GM12878 (cell line): ENCODE data around the gene SMIM5. TPM values are rescaled to one million over a fixed set of nuclear protein-coding genes. Genes with fewer than 3 reads are reported as not detected.

ENCODE experiments used
- BMI1 ChIP-seq: fragments of 450-650 bp; IDR thresholded peaks from 2 replicates; pipeline ENCODE4 v1.6.1; 2016; ENCODE audit warnings: mild to moderate bottlenecking, moderate library complexity, borderline replicate concordance
- CBFB ChIP-seq: IDR thresholded peaks from 2 replicates; pipeline ENCODE4 v1.6.1; 2016; ENCODE audit warnings: antibody characterized with exemption, low read depth
- CHD1 ChIP-seq: IDR thresholded peaks from 2 replicates; pipeline ENCODE4 v1.6.1; 2012; ENCODE audit warnings: low read depth, low read length, improper control_type of control experiment
- CHD4 ChIP-seq: fragments of 200-600 bp; sonication (generic); IDR thresholded peaks from 2 replicates; pipeline ENCODE4 v1.6.1; 2016; ENCODE audit warnings: mild to moderate bottlenecking
- FOXK2 ChIP-seq: fragments of 450-650 bp; IDR thresholded peaks from 2 replicates; pipeline ENCODE4 v1.6.1; 2017; ENCODE audit warnings: mild to moderate bottlenecking, moderate library complexity
- HCFC1 ChIP-seq: fragments of 150-350 bp; IDR thresholded peaks from 2 replicates; pipeline ENCODE4 v1.6.1; 2014; ENCODE audit warnings: low read length
- JUNB ChIP-seq: IDR thresholded peaks from 2 replicates; pipeline ENCODE4 v1.6.1; 2016; ENCODE audit warnings: antibody characterized with exemption, mild to moderate bottlenecking
- MXI1 ChIP-seq: fragments of 150-350 bp; IDR thresholded peaks from 2 replicates; pipeline ENCODE4 v1.6.1; 2011; ENCODE audit warnings: low read depth, mild to moderate bottlenecking, inconsistent platforms, low read length, improper control_type of control experiment
- MYB ChIP-seq: fragments of 150-350 bp; IDR thresholded peaks from 2 replicates; pipeline ENCODE4 v1.6.1; 2014; ENCODE audit warnings: mild to moderate bottlenecking, low read depth, low read length, borderline replicate concordance
- PAX5 ChIP-seq: IDR thresholded peaks from 2 replicates; pipeline ENCODE4 v1.6.1; 2011; ENCODE audit warnings: low read depth, low read length, borderline replicate concordance
- RELA ChIP-seq: fragments of 450-650 bp; IDR thresholded peaks from 2 replicates; pipeline ENCODE4 v1.8.0; 2014; ENCODE audit warnings: borderline replicate concordance; ENCODE audit not compliant: partially characterized antibody
- SIX5 ChIP-seq: IDR thresholded peaks from 2 replicates; pipeline ENCODE4 v1.6.1; 2011; ENCODE audit warnings: mild to moderate bottlenecking, low read depth, low read length, moderate library complexity; ENCODE audit not compliant: severe bottlenecking
- SMC3 ChIP-seq: IDR thresholded peaks from 2 replicates; pipeline ENCODE4 v1.6.1; 2011; ENCODE audit warnings: low read length, improper control_type of control experiment, borderline replicate concordance
- STAT3 ChIP-seq: IDR thresholded peaks from 2 replicates; pipeline ENCODE4 v1.6.1; 2011; ENCODE audit warnings: low read depth, low read length, improper control_type of control experiment
- SUZ12 ChIP-seq: fragments of 200-600 bp; sonication (generic); IDR thresholded peaks from one replicate; pipeline ENCODE4 v1.6.1; 2018; ENCODE audit warnings: antibody characterized with exemption, mild to moderate bottlenecking; ENCODE audit not compliant: unreplicated experiment
- TCF3 ChIP-seq: IDR thresholded peaks from 2 replicates; pipeline ENCODE4 v1.6.1; 2012; ENCODE audit warnings: low read depth, mild to moderate bottlenecking, low read length, borderline replicate concordance; ENCODE audit not compliant: insufficient read depth
- YBX1 ChIP-seq: fragments of 450-650 bp; IDR thresholded peaks from 2 replicates; pipeline ENCODE4 v1.6.1; 2016; ENCODE audit warnings: antibody characterized with exemption
- ZNF24 ChIP-seq: fragments of 450-650 bp; IDR thresholded peaks from 2 replicates; pipeline ENCODE4 v1.6.1; 2017; ENCODE audit warnings: antibody characterized with exemption, mild to moderate bottlenecking
- polyA plus RNA-seq, 11 experiments: library from polyadenylated mRNA; depleted of rRNA in 4 of 11; unstranded in 6 of 11; stranded (reverse) in 5 of 11; fragments of >200 nt; fragmentation: Nextera tagmentation in 4 of 11; fragmentation: Illumina TruSeq in 1 of 11; extraction: Ambion mirVana in 4 of 11; extraction: Trizol in 1 of 11; gene quantifications; 1 replicate in 1 of 11; 2 replicates in 10 of 11; pipeline versions ENCODE4 v1.2.1 to v1.2.3, GENCODE V29; 2011 to 2016; ENCODE audit warnings: inconsistent platforms in 2 of 11, missing spikeins in 2 of 11, low read depth in 1 of 11
- total RNA-seq, 4 experiments: library from RNA; depleted of rRNA in 3 of 4; stranded (reverse); fragments of >200 nt in 3 of 4; fragmentation: Illumina TruSeq in 1 of 4; extraction: Trizol in 1 of 4; gene quantifications; 2 replicates each; pipeline versions ENCODE4 v1.2.1 to v1.2.3, GENCODE V29; 2013 to 2021
- TF ChIP-seq, protein P1 (sequence below): IDR thresholded peaks from 2 replicates; pipeline ENCODE4 v1.6.1; 2011; ENCODE audit warnings: low read depth, mild to moderate bottlenecking, low read length, moderate library complexity, borderline replicate concordance; ENCODE audit errors: extremely low read depth
- TF ChIP-seq, protein P2 (sequence below): IDR thresholded peaks from 2 replicates; pipeline ENCODE4 v1.6.1; 2012; ENCODE audit warnings: low read depth, low read length, improper control_type of control experiment
- TF ChIP-seq, protein P3 (sequence below): fragments of 450-650 bp; IDR thresholded peaks from 2 replicates; pipeline ENCODE4 v1.6.1; 2016; ENCODE audit warnings: mild to moderate bottlenecking, moderate library complexity, borderline replicate concordance
- TF ChIP-seq, protein P4 (sequence below): fragments of 450-650 bp; formaldehyde crosslinking; IDR thresholded peaks from 2 replicates; pipeline ENCODE4 v1.4.0; 2020; ENCODE audit warnings: mild to moderate bottlenecking, moderate library complexity

Gene SMIM5
- total and polyA plus RNA-seq, 10 of the 15 experiments (the other 5 are each of a cell fraction or from before 2014, with no cell fraction given): 0.08 to 0.11 TPM; not detected in 8

DNA sequence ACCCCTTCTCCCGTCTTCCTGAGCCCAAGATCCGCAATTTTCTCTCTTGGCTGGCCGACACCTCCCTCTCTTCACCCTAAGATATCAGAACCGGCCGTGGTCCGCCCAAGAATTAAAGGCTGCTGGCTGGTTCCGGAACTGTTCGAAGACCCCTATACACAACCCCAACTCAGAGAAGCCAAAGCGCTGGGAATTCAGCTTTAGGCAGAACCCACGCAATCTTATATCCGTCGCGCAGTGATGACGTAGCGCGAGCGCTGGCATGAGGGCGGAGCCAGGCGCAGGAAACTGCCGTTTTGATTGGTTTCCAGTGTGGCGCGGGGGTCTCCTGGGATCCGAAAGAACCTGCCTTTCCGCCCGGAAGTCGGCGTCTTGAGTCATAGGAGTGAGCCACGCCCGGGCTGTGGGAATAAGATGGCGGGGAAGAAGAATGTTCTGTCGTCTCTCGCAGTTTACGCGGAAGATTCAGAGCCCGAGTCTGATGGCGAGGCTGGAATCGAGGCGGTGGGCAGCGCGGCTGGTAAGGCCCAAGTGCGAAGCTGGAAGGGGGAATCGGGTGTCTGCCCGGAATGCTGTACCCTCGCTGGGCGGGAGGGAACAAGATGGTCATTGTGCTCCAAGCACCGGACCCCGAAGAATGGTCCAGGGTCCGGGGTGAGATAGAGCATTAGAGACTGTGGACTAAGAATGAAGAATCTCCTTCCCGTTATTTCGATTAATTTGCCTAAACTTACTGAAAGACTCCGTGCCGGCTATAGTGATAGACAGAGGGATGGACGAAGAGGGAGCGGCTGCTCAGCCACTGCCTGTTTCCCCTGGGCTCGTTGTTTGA is 33.9 kb downstream of the SMIM5 start, which contains the start of the genes RECQL5 and SAP30BP (continued):
- no peak for TF ChIP-seq SUZ12
- no peak for TF ChIP-seq CHD4
- peak; percentile 86 for TF ChIP-seq MXI1
- TF ChIP-seq HCFC1: peak; percentile 68
- TF ChIP-seq, protein P1, sequence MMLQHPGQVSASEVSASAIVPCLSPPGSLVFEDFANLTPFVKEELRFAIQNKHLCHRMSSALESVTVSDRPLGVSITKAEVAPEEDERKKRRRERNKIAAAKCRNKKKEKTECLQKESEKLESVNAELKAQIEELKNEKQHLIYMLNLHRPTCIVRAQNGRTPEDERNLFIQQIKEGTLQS: peak; percentile 60; the same call in 1 of the 2 replicates
- TF ChIP-seq, protein P2, sequence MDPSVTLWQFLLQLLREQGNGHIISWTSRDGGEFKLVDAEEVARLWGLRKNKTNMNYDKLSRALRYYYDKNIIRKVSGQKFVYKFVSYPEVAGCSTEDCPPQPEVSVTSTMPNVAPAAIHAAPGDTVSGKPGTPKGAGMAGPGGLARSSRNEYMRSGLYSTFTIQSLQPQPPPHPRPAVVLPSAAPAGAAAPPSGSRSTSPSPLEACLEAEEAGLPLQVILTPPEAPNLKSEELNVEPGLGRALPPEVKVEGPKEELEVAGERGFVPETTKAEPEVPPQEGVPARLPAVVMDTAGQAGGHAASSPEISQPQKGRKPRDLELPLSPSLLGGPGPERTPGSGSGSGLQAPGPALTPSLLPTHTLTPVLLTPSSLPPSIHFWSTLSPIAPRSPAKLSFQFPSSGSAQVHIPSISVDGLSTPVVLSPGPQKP: peak; percentile 93
- TF ChIP-seq STAT3: no peak
- no peak for TF ChIP-seq SMC3
- TF ChIP-seq, protein P3, sequence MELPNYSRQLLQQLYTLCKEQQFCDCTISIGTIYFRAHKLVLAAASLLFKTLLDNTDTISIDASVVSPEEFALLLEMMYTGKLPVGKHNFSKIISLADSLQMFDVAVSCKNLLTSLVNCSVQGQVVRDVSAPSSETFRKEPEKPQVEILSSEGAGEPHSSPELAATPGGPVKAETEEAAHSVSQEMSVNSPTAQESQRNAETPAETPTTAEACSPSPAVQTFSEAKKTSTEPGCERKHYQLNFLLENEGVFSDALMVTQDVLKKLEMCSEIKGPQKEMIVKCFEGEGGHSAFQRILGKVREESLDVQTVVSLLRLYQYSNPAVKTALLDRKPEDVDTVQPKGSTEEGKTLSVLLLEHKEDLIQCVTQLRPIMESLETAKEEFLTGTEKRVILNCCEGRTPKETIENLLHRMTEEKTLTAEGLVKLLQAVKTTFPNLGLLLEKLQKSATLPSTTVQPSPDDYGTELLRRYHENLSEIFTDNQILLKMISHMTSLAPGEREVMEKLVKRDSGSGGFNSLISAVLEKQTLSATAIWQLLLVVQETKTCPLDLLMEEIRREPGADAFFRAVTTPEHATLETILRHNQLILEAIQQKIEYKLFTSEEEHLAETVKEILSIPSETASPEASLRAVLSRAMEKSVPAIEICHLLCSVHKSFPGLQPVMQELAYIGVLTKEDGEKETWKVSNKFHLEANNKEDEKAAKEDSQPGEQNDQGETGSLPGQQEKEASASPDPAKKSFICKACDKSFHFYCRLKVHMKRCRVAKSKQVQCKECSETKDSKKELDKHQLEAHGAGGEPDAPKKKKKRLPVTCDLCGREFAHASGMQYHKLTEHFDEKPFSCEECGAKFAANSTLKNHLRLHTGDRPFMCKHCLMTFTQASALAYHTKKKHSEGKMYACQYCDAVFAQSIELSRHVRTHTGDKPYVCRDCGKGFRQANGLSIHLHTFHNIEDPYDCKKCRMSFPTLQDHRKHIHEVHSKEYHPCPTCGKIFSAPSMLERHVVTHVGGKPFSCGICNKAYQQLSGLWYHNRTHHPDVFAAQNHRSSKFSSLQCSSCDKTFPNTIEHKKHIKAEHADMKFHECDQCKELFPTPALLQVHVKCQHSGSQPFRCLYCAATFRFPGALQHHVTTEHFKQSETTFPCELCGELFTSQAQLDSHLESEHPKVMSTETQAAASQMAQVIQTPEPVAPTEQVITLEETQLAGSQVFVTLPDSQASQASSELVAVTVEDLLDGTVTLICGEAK: peak; percentile 95
- no peak for TF ChIP-seq ZNF24
- TF ChIP-seq BMI1: no peak
- TF ChIP-seq PAX5: 0 out of 2 replicates have a peak, but pooled peaks have one; percentile 39
- no peak for TF ChIP-seq YBX1
- TF ChIP-seq MYB: no peak
- no peak for TF ChIP-seq TCF3
- TF ChIP-seq FOXK2: peak; percentile 59; the same call in 1 of the 2 replicates
- peak; percentile 25 for TF ChIP-seq SIX5
- TF ChIP-seq RELA: no peak
- TF ChIP-seq, protein P4, sequence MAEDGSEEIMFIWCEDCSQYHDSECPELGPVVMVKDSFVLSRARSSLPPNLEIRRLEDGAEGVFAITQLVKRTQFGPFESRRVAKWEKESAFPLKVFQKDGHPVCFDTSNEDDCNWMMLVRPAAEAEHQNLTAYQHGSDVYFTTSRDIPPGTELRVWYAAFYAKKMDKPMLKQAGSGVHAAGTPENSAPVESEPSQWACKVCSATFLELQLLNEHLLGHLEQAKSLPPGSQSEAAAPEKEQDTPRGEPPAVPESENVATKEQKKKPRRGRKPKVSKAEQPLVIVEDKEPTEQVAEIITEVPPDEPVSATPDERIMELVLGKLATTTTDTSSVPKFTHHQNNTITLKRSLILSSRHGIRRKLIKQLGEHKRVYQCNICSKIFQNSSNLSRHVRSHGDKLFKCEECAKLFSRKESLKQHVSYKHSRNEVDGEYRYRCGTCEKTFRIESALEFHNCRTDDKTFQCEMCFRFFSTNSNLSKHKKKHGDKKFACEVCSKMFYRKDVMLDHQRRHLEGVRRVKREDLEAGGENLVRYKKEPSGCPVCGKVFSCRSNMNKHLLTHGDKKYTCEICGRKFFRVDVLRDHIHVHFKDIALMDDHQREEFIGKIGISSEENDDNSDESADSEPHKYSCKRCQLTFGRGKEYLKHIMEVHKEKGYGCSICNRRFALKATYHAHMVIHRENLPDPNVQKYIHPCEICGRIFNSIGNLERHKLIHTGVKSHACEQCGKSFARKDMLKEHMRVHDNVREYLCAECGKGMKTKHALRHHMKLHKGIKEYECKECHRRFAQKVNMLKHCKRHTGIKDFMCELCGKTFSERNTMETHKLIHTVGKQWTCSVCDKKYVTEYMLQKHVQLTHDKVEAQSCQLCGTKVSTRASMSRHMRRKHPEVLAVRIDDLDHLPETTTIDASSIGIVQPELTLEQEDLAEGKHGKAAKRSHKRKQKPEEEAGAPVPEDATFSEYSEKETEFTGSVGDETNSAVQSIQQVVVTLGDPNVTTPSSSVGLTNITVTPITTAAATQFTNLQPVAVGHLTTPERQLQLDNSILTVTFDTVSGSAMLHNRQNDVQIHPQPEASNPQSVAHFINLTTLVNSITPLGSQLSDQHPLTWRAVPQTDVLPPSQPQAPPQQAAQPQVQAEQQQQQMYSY (CRISPR knock-in tag): no peak
- no peak for TF ChIP-seq JUNB
- no peak for TF ChIP-seq CHD1
- TF ChIP-seq CBFB: peak; percentile 61; the same call in 1 of the 2 replicates
